ENCODE data around the gene KRT85.

DNA sequence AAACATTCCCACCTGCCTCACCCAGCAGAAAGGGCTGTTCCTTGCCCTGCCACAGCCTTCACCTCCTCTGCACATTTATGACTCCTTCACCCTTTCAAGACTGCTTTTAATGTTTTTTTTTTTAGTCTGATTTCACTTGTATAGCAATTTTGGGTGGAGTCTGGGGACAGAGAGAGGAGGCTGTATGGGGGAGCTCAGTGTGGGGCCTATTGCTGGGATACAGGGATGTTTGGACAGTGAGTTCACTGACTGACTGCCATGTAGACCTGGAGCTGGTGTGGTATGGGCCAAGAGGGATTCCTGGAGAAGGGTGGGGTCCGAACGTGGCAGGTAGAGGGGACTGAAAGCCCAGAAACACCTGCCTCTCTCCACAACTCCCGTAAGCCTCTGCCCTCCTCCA, 1.9 kb upstream of the KRT85 start:
- TF ChIP-seq POLR2A (IDR thresholded peaks at IDR 0.05), result no peak
- TF ChIP-seq, protein P1, sequence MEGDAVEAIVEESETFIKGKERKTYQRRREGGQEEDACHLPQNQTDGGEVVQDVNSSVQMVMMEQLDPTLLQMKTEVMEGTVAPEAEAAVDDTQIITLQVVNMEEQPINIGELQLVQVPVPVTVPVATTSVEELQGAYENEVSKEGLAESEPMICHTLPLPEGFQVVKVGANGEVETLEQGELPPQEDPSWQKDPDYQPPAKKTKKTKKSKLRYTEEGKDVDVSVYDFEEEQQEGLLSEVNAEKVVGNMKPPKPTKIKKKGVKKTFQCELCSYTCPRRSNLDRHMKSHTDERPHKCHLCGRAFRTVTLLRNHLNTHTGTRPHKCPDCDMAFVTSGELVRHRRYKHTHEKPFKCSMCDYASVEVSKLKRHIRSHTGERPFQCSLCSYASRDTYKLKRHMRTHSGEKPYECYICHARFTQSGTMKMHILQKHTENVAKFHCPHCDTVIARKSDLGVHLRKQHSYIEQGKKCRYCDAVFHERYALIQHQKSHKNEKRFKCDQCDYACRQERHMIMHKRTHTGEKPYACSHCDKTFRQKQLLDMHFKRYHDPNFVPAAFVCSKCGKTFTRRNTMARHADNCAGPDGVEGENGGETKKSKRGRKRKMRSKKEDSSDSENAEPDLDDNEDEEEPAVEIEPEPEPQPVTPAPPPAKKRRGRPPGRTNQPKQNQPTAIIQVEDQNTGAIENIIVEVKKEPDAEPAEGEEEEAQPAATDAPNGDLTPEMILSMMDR (IDR thresholded peaks at IDR 0.05), result no peak
